ENCODE results near the gene ATG4B. TPM values are rescaled to one million over a fixed set of nuclear protein-coding genes. Genes with fewer than 3 reads are reported as not detected.

ATG4B gene
- total and polyA plus RNA-seq, 2 experiments from 2014 or later = 105 to 110 TPM

- Histone ChIP-seq H3K36me3 (peaks cover 11% of the 10 kb centered on the region), H3K9me3 (ENCODE audit: low read depth) (no peaks in the 10 kb centered on the region), H3K27me3 (no peaks in the 10 kb centered on the region), H3K4me1 (ENCODE audit: low read depth) (no peaks in the 10 kb centered on the region), H3K4me3 (no peak overlapping the region), H3K27ac (no peak overlapping the region)
- DNase-seq (ENCODE audit: low read depth in 1 of 2, low spot score in 1 of 2) = no peak
- TF ChIP-seq CTCF (IDR thresholded peaks at IDR 0.05; ENCODE audit: low read depth, low read length) = no peak
Measured at GRCh38 chr2:241673189-241673663, 35.7 kb downstream of the ATG4B start.

GRCh38 chr2:241673797-241674725 is 36.6 kb downstream of the ATG4B start:
- no peak overlapping the region for H3K4me3 ChIP-seq
- DNase-seq (ENCODE audit: low read depth in 1 of 2, low spot score in 1 of 2) = no peak
- H3K9me3 ChIP-seq (ENCODE audit: low read depth) = no peaks in the 10 kb centered on the region
- TF ChIP-seq CTCF (IDR thresholded peaks at IDR 0.05; ENCODE audit: low read depth, low read length) = no peak
- H3K36me3 ChIP-seq = peaks cover 14% of the 10 kb centered on the region
- H3K27me3 ChIP-seq = no peaks in the 10 kb centered on the region
- H3K4me1 ChIP-seq (ENCODE audit: low read depth) = no peaks in the 10 kb centered on the region
- H3K27ac ChIP-seq = no peak overlapping the region

GRCh38 chr2:241675885-241676284 is 38.4 kb downstream of the ATG4B start:
- H3K9me3 ChIP-seq (ENCODE audit: low read depth) = no peaks in the 10 kb centered on the region
- H3K4me1 ChIP-seq (ENCODE audit: low read depth) = no peaks in the 10 kb centered on the region
- DNase-seq (ENCODE audit: low read depth in 1 of 2, low spot score in 1 of 2) = peak in 1 of 2 donors; percentile 6
- H3K36me3 ChIP-seq = peaks cover 20% of the 10 kb centered on the region
- H3K27me3 ChIP-seq = no peaks in the 10 kb centered on the region
- no peak overlapping the region for H3K4me3 ChIP-seq
- peak overlapping the region; percentile 17 for H3K27ac ChIP-seq
- TF ChIP-seq CTCF (IDR thresholded peaks at IDR 0.05; ENCODE audit: low read depth, low read length) = no peak

GRCh38 chr2:241676665-241677064 is 39.2 kb downstream of the ATG4B start:
- Histone ChIP-seq H3K27me3 (no peaks in the 10 kb centered on the region), H3K4me1 (ENCODE audit: low read depth) (no peaks in the 10 kb centered on the region), H3K27ac (no peak overlapping the region), H3K4me3 (no peak overlapping the region), H3K36me3 (peaks cover 22% of the 10 kb centered on the region), H3K9me3 (ENCODE audit: low read depth) (no peaks in the 10 kb centered on the region)
- no peak for DNase-seq (ENCODE audit: low read depth in 1 of 2, low spot score in 1 of 2)
- no peak for TF ChIP-seq CTCF (IDR thresholded peaks at IDR 0.05; ENCODE audit: low read depth, low read length)

- H3K4me3 ChIP-seq = no peak overlapping the region
- no peaks in the 10 kb centered on the region for H3K9me3 ChIP-seq (ENCODE audit: low read depth)
- H3K4me1 ChIP-seq (ENCODE audit: low read depth) = no peaks in the 10 kb centered on the region
- no peak for TF ChIP-seq CTCF (IDR thresholded peaks at IDR 0.05; ENCODE audit: low read depth, low read length)
- no peaks in the 10 kb centered on the region for H3K27me3 ChIP-seq
- no peak for DNase-seq (ENCODE audit: low read depth in 1 of 2, low spot score in 1 of 2)
- H3K27ac ChIP-seq = no peak overlapping the region
- peaks cover 24% of the 10 kb centered on the region for H3K36me3 ChIP-seq
Measured at GRCh38 chr2:241677392-241677791, 39.9 kb downstream of the ATG4B start.
